NOMO-1 (cell line): ENCODE results near the gene ADGRF1.
A peak's percentile ranks its signal among the peaks of the same experiment; 100 is the strongest.
"Not testable (repeated sequence)": the region's sequence is repeated elsewhere in the genome, so short reads cannot be mapped to it uniquely, and the experiment has no call there.

ENCODE experiments used
- DNase-seq, 2 experiments: peaks; one replicate each; lab custom pipeline; 2025; ENCODE audit not compliant: unreplicated experiment in 2 of 2; lab: John Stamatoyannopoulos, UW

The ADGRF1 gene

GRCh38 chr6:47023573-47023972 lies 18.6 kb downstream of the ADGRF1 start:
- peak in 1 of 2 experiments; percentile 55 for DNase-seq

GRCh38 chr6:47022191-47022590 lies 19.9 kb downstream of the ADGRF1 start:
- DNase-seq: no peak

- DNase-seq: no peak
Observed at GRCh38 chr6:47019941-47020340, 22.2 kb downstream of the ADGRF1 start.

- DNase-seq: no peak
Observed at GRCh38 chr6:47016909-47017308, 25.2 kb downstream of the ADGRF1 start.

GRCh38 chr6:47016261-47016660 lies 25.9 kb downstream of the ADGRF1 start:
- no peak for DNase-seq

- DNase-seq: no peak
Observed at GRCh38 chr6:47014401-47014800, 27.7 kb downstream of the ADGRF1 start.

- DNase-seq: no peak
Observed at GRCh38 chr6:47009583-47009982, 32.5 kb downstream of the ADGRF1 start.

- DNase-seq: no peak
Observed at GRCh38 chr6:47008397-47008763, 33.8 kb downstream of the ADGRF1 start.

GRCh38 chr6:47007657-47008396 lies 34.3 kb downstream of the ADGRF1 start:
- no peak for DNase-seq

GRCh38 chr6:47005486-47005885 lies 36.6 kb downstream of the ADGRF1 start:
- DNase-seq: no peak

- DNase-seq: peak in 1 of 2 experiments; percentile 72
Observed at GRCh38 chr6:47004463-47004862, 37.7 kb downstream of the ADGRF1 start.

- peak in 1 of 2 experiments; percentile 11 for DNase-seq
Observed at GRCh38 chr6:47000842-47001241, 41.3 kb downstream of the ADGRF1 start.

- DNase-seq: no peak
Observed at GRCh38 chr6:46998436-46999017, 43.6 kb downstream of the ADGRF1 start.

- no peak for DNase-seq
Observed at GRCh38 chr6:46997646-46998045, 44.5 kb downstream of the ADGRF1 start.

- DNase-seq: no peak
Observed at GRCh38 chr6:46996860-46997641, 45.1 kb downstream of the ADGRF1 start.

- no peak for DNase-seq
Observed at GRCh38 chr6:46994933-46995332, 47.2 kb downstream of the ADGRF1 start.

- DNase-seq: no peak
Observed at GRCh38 chr6:46993846-46994245, 48.3 kb downstream of the ADGRF1 start.

- DNase-seq: not testable (repeated sequence)
Observed at GRCh38 chr6:46992391-46992790, 49.7 kb downstream of the ADGRF1 start.

GRCh38 chr6:46990818-46991510 lies 51.2 kb downstream of the ADGRF1 start:
- DNase-seq: peak; percentile 61 to 65

- no peak for DNase-seq
Observed at GRCh38 chr6:46990031-46990644, 52.0 kb downstream of the ADGRF1 start.

- DNase-seq: no peak
Observed at GRCh38 chr6:46989398-46989797, 52.7 kb downstream of the ADGRF1 start.
